ENCODE measurements around the gene AFDN. TPM values are rescaled to one million over a fixed set of nuclear protein-coding genes. Genes with fewer than 3 reads are reported as not detected.
A peak's percentile ranks its signal among the peaks of the same experiment; 100 is the strongest.

Gene AFDN
- total and polyA plus RNA-seq, 3 donors from 2014 or later, result 87.6 to 333 (median 291) TPM

GRCh38 chr6:167988945-167989841, 162.5 kb downstream of the AFDN start:
- Histone ChIP-seq H3K4me1 (no peaks in the 10 kb centered on the region), H3K9me3 (no peaks in the 10 kb centered on the region), H3K27me3 (no peaks in the 10 kb centered on the region), H3K4me3 (no peak overlapping the region), H3K36me3 (ENCODE audit: low read depth, missing control alignments) (no peaks in the 10 kb centered on the region), H3K27ac (no peak overlapping the region)
- DNase-seq, result no peak
- 83 to 84% methylated on average over 18 to 36 of the region's 36 CpGs for WGBS, 2 donors
- TF ChIP-seq CTCF (IDR thresholded peaks at IDR 0.05) (no peak), POLR2A (IDR thresholded peaks at IDR 0.05) (no peak)
- intact Hi-C loops (cut with DNase I; ENCODE audit: low total_unique reads), result no loop called here

DNA sequence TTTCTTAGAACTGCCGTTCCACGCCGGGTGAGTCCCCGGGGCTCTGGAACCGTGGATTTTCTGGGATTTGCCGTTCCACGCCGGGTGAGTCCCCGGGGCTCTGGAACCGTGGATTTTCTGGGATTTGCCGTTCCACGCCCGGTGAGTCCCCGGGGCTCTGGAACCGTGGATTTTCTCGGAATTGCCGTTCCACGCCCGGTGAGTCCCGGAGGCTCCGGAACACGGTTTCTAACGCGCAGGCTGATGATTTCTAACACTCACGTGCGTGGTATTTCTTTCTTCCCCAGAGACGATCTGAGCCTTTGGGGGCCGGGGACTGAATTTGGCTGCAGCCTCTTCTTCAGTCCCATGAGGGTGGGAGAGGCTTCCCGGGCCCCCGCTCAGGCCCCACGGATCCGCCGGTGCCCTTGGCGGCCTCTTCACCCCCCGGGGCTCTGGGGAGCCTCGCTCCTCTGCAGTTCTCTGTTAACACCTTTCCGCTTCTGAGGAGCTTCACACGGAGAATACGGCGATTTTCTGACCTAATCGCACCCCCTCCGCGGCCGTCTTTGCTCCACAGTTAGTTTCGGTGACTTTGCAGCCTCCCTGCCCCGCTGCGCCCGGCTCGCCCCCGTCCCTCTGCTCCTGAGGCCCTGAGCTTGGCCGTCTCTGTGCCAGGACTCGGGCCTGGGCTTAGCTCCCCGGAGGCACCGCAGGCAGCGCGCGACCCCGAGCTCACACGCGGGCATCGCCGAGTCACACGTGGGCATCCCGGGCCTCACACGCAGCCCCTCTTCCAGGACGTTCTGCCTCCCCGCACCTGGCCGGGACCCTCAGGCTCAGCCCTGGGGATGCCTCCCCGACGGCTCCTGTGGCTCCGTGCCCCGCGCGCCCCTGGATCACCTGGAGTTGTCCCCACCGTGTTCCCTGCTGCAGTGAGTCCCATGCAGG, 163.6 kb downstream of the AFDN start:
- no peak for TF ChIP-seq CTCF (IDR thresholded peaks at IDR 0.05)
- TF ChIP-seq POLR2A (IDR thresholded peaks at IDR 0.05), result no peak
- 71 to 76% methylated on average over 58 to 75 of the region's 75 CpGs for WGBS, 2 donors
- H3K36me3 ChIP-seq (ENCODE audit: low read depth, missing control alignments), result no peaks in the 10 kb centered on the region
- DNase-seq, result no peak
- H3K27me3 ChIP-seq, result no peaks in the 10 kb centered on the region
- H3K4me1 ChIP-seq, result no peaks in the 10 kb centered on the region
- peak overlapping the region; percentile 9 to 20 for H3K4me3 ChIP-seq
- intact Hi-C loops (cut with DNase I; ENCODE audit: low total_unique reads), result no loop called here
- H3K9me3 ChIP-seq, result no peaks in the 10 kb centered on the region
- no peak overlapping the region for H3K27ac ChIP-seq

GRCh38 chr6:167993169-167993568, 166.5 kb downstream of the AFDN start:
- H3K36me3 ChIP-seq (ENCODE audit: low read depth, missing control alignments), result no peaks in the 10 kb centered on the region
- 88 to 95% methylated on average over 16 of the region's 16 CpGs for WGBS, 2 donors
- H3K4me1 ChIP-seq, result no peaks in the 10 kb centered on the region
- no peaks in the 10 kb centered on the region for H3K9me3 ChIP-seq
- H3K27ac ChIP-seq, result no peak overlapping the region
- H3K27me3 ChIP-seq, result no peaks in the 10 kb centered on the region
- no peak for TF ChIP-seq CTCF (IDR thresholded peaks at IDR 0.05)
- TF ChIP-seq POLR2A (IDR thresholded peaks at IDR 0.05), result no peak
- no peak overlapping the region for H3K4me3 ChIP-seq
- intact Hi-C loops (cut with DNase I; ENCODE audit: low total_unique reads), result no loop called here
- no peak for DNase-seq

DNA sequence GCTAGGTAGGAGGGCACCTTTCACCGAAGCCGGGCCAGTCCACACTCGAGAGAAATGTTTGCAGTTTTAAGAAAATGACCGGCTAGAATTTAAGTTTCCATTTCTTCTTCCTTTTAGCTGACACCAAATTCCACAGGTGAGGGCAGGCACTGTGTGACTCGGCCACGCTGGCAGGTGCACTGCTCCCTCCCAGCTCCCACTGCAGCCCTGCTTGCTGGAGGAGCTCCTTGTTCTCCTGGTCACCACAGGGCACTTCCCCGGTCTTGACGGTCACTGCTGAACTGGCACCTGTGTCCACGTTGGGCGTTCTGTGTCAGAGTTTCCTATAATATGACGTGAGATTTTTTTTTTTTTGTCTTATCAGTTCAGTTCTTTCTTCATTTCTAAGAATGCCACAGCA, 167.1 kb downstream of the AFDN start:
- WGBS, 2 donors, result 88 to 91% methylated on average over 11 of the region's 11 CpGs

More for the DNA sequence above, 167.1 kb downstream of the AFDN start:
- H3K9me3 ChIP-seq, result no peaks in the 10 kb centered on the region
- H3K27me3 ChIP-seq, result no peaks in the 10 kb centered on the region
- no peak overlapping the region for H3K4me3 ChIP-seq
- DNase-seq, result no peak
- intact Hi-C loops (cut with DNase I; ENCODE audit: low total_unique reads), result no loop called here
- TF ChIP-seq CTCF (IDR thresholded peaks at IDR 0.05), result no peak
- TF ChIP-seq POLR2A (IDR thresholded peaks at IDR 0.05), result no peak
- H3K27ac ChIP-seq, result no peak overlapping the region
- no peaks in the 10 kb centered on the region for H3K4me1 ChIP-seq
- no peaks in the 10 kb centered on the region for H3K36me3 ChIP-seq (ENCODE audit: low read depth, missing control alignments)
